ENCODE results near the gene IGLL1. TPM values are rescaled to one million over a fixed set of nuclear protein-coding genes. Genes with fewer than 3 reads are reported as not detected.
"Not testable (repeated sequence)": the region's sequence is repeated elsewhere in the genome, so short reads cannot be mapped to it uniquely, and the experiment has no call there.

Gene IGLL1
- polyA plus RNA-seq, 1 donor from 2014 or later = not detected

DNA sequence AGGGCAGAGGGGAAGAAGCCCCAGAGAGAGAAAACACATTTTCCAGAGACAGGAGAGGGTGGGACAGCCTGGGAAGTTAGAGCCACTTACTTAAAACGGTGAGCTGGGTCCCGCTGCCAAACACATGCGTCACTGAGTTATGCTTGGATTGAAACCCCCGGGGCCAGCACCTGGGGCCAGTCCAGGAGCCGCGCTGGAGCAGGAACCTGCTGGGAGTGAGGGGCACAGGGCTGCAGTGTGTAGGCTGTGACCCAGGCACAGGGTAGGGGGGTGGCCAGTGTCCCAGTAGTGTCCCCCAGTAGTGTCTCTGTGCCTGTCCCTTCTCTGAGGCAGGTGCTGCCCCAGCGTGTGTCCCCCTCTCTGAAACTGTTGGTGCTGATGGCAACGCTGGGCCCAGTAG, 5.2 kb downstream of the IGLL1 start:
- H3K9me3 ChIP-seq (ENCODE audit: low read length) = no peaks in the 10 kb centered on the region
- H2AFZ ChIP-seq (ENCODE audit: low read depth, low read length) = no peak overlapping the region
- no peaks in the 10 kb centered on the region for H3K36me3 ChIP-seq (ENCODE audit: insufficient read depth, low read length)
- H3K27me3 ChIP-seq (ENCODE audit: insufficient read depth, low read depth, low read length) = no peaks in the 10 kb centered on the region
- no peaks in the 10 kb centered on the region for H3K9me2 ChIP-seq (ENCODE audit: insufficient read depth, low read length)
- no peak overlapping the region for H3K4me2 ChIP-seq (ENCODE audit: low read length)
- no peak overlapping the region for H3K4me3 ChIP-seq (ENCODE audit: low read length)
- H3K27ac ChIP-seq (ENCODE audit: low read length) = no peak overlapping the region
- H4K20me1 ChIP-seq (ENCODE audit: insufficient read depth) = no peaks in the 10 kb centered on the region
- H3F3A ChIP-seq (ENCODE audit: insufficient read depth, low read length, poor library complexity, severe bottlenecking) = no peaks in the 10 kb centered on the region
- no peaks in the 10 kb centered on the region for H3K79me2 ChIP-seq (replicated peaks; ENCODE audit: insufficient read depth, low read length)
- TF ChIP-seq EP300 (conservative IDR thresholded peaks at IDR 0.05; ENCODE audit: poor library complexity, severe bottlenecking) = no peak
- no peak for TF ChIP-seq TAF1 (IDR thresholded peaks at IDR 0.05; ENCODE audit: low read depth)
- no peak for TF ChIP-seq MXI1 (conservative IDR thresholded peaks at IDR 0.05; ENCODE audit: poor library complexity, severe bottlenecking)
- TF ChIP-seq POLR2AphosphoS5 (IDR thresholded peaks at IDR 0.05) = no peak
- TF ChIP-seq, protein P1, sequence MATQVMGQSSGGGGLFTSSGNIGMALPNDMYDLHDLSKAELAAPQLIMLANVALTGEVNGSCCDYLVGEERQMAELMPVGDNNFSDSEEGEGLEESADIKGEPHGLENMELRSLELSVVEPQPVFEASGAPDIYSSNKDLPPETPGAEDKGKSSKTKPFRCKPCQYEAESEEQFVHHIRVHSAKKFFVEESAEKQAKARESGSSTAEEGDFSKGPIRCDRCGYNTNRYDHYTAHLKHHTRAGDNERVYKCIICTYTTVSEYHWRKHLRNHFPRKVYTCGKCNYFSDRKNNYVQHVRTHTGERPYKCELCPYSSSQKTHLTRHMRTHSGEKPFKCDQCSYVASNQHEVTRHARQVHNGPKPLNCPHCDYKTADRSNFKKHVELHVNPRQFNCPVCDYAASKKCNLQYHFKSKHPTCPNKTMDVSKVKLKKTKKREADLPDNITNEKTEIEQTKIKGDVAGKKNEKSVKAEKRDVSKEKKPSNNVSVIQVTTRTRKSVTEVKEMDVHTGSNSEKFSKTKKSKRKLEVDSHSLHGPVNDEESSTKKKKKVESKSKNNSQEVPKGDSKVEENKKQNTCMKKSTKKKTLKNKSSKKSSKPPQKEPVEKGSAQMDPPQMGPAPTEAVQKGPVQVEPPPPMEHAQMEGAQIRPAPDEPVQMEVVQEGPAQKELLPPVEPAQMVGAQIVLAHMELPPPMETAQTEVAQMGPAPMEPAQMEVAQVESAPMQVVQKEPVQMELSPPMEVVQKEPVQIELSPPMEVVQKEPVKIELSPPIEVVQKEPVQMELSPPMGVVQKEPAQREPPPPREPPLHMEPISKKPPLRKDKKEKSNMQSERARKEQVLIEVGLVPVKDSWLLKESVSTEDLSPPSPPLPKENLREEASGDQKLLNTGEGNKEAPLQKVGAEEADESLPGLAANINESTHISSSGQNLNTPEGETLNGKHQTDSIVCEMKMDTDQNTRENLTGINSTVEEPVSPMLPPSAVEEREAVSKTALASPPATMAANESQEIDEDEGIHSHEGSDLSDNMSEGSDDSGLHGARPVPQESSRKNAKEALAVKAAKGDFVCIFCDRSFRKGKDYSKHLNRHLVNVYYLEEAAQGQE (IDR thresholded peaks at IDR 0.05; ENCODE audit: borderline replicate concordance) = no peak
- no peak for TF ChIP-seq RAD21 (conservative IDR thresholded peaks at IDR 0.05)
- TF ChIP-seq SMC3 (conservative IDR thresholded peaks at IDR 0.05; ENCODE audit: poor library complexity) = no peak
- TF ChIP-seq, protein P2, sequence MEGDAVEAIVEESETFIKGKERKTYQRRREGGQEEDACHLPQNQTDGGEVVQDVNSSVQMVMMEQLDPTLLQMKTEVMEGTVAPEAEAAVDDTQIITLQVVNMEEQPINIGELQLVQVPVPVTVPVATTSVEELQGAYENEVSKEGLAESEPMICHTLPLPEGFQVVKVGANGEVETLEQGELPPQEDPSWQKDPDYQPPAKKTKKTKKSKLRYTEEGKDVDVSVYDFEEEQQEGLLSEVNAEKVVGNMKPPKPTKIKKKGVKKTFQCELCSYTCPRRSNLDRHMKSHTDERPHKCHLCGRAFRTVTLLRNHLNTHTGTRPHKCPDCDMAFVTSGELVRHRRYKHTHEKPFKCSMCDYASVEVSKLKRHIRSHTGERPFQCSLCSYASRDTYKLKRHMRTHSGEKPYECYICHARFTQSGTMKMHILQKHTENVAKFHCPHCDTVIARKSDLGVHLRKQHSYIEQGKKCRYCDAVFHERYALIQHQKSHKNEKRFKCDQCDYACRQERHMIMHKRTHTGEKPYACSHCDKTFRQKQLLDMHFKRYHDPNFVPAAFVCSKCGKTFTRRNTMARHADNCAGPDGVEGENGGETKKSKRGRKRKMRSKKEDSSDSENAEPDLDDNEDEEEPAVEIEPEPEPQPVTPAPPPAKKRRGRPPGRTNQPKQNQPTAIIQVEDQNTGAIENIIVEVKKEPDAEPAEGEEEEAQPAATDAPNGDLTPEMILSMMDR (IDR thresholded peaks at IDR 0.05; ENCODE audit: poor library complexity, severe bottlenecking) = no peak
- TF ChIP-seq EZH2 (IDR thresholded peaks at IDR 0.05; ENCODE audit: borderline replicate concordance, insufficient read depth, low read length, poor library complexity, severe bottlenecking) = no peak
- no peak overlapping the region for H3K9ac ChIP-seq (ENCODE audit: low read length)

DNA sequence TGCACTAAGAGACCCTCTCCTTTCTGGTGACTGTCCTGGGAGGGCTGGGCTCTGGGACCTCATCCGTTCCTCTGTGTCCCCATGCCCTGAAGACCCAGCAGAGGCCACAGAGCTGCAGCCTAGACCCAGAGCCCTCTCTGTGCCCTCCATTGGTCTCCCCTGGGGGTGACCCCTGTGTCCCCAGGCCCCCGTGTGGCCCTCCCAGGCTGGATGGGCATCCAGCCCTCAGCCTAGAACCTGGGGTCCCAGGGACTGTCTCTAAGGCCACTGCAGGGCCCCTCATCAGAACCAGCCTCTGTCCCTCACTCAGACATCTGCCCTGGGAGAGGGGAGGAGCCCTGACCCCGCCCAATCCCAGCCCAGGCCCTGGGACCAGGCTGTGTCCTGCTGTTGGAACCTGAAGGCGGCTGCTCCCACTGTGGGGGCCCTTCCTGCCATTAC, 5.7 kb downstream of the IGLL1 start:
- Histone ChIP-seq H3K27ac (ENCODE audit: low read length) (no peak overlapping the region), H3K79me2 (replicated peaks; ENCODE audit: insufficient read depth, low read length) (no peaks in the 10 kb centered on the region), H2AFZ (ENCODE audit: low read depth, low read length) (no peak overlapping the region), H4K20me1 (ENCODE audit: insufficient read depth) (no peaks in the 10 kb centered on the region), H3K4me2 (ENCODE audit: low read length) (no peak overlapping the region), H3K36me3 (ENCODE audit: insufficient read depth, low read length) (no peaks in the 10 kb centered on the region), H3K9ac (ENCODE audit: low read length) (no peak overlapping the region), H3K9me3 (ENCODE audit: low read length) (no peaks in the 10 kb centered on the region), H3K4me3 (ENCODE audit: low read length) (no peak overlapping the region), H3K9me2 (ENCODE audit: insufficient read depth, low read length) (no peaks in the 10 kb centered on the region), H3K27me3 (ENCODE audit: insufficient read depth, low read depth, low read length) (no peaks in the 10 kb centered on the region), H3F3A (ENCODE audit: insufficient read depth, low read length, poor library complexity, severe bottlenecking) (no peaks in the 10 kb centered on the region)
- TF ChIP-seq SMC3 (conservative IDR thresholded peaks at IDR 0.05; ENCODE audit: poor library complexity) (no peak), POLR2AphosphoS5 (IDR thresholded peaks at IDR 0.05) (no peak), EP300 (conservative IDR thresholded peaks at IDR 0.05; ENCODE audit: poor library complexity, severe bottlenecking) (no peak), RAD21 (conservative IDR thresholded peaks at IDR 0.05) (no peak), MXI1 (conservative IDR thresholded peaks at IDR 0.05; ENCODE audit: poor library complexity, severe bottlenecking) (no peak), TAF1 (IDR thresholded peaks at IDR 0.05; ENCODE audit: low read depth) (no peak), EZH2 (IDR thresholded peaks at IDR 0.05; ENCODE audit: borderline replicate concordance, insufficient read depth, low read length, poor library complexity, severe bottlenecking) (no peak)
- TF ChIP-seq, protein P2 (IDR thresholded peaks at IDR 0.05; ENCODE audit: poor library complexity, severe bottlenecking) = no peak
- TF ChIP-seq, protein P1 (IDR thresholded peaks at IDR 0.05; ENCODE audit: borderline replicate concordance) = no peak

DNA sequence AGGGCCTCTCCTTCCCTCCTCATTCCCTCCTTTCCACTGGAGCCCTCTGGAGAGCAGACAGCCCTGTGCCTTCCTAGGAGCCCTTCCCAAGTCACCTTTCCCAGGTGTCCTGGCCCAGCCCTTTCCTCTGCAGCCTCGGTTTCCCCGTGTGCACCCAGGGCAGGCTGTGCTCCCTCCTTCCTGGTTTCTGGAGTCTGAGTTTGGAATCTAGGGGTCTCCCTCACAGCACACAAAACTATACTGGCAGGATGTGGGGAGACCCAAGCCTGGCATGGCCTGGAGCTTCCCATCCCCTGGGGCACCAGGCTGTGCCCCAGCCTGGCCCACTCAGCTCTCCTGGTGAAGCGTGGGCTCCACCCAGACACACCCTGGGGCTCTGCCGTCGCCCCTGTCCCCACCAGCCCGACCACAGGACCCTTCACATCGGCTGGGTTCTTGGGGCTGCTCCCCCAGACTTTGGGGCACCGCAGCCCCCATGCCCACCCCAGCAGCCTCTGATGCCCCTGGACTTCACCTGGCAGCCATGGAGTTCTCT, 6.3 kb downstream of the IGLL1 start:
- not testable (repeated sequence) for H3K27me3 ChIP-seq (ENCODE audit: insufficient read depth, low read depth, low read length); H3K9me2 ChIP-seq (ENCODE audit: insufficient read depth, low read length); H2AFZ ChIP-seq (ENCODE audit: low read depth, low read length); H3K27ac ChIP-seq (ENCODE audit: low read length); H3K36me3 ChIP-seq (ENCODE audit: insufficient read depth, low read length); H3K4me3 ChIP-seq (ENCODE audit: low read length); H3F3A ChIP-seq (ENCODE audit: insufficient read depth, low read length, poor library complexity, severe bottlenecking); H4K20me1 ChIP-seq (ENCODE audit: insufficient read depth); H3K79me2 ChIP-seq (replicated peaks; ENCODE audit: insufficient read depth, low read length); H3K4me2 ChIP-seq (ENCODE audit: low read length); H3K9ac ChIP-seq (ENCODE audit: low read length); H3K9me3 ChIP-seq (ENCODE audit: low read length)
